ENCODE measurements around the gene PCBP3. TPM values are rescaled to one million over a fixed set of nuclear protein-coding genes. Genes with fewer than 3 reads are reported as not detected.

Gene PCBP3
- total RNA-seq, 1 donor from 2014 or later = 3.8 TPM

DNA sequence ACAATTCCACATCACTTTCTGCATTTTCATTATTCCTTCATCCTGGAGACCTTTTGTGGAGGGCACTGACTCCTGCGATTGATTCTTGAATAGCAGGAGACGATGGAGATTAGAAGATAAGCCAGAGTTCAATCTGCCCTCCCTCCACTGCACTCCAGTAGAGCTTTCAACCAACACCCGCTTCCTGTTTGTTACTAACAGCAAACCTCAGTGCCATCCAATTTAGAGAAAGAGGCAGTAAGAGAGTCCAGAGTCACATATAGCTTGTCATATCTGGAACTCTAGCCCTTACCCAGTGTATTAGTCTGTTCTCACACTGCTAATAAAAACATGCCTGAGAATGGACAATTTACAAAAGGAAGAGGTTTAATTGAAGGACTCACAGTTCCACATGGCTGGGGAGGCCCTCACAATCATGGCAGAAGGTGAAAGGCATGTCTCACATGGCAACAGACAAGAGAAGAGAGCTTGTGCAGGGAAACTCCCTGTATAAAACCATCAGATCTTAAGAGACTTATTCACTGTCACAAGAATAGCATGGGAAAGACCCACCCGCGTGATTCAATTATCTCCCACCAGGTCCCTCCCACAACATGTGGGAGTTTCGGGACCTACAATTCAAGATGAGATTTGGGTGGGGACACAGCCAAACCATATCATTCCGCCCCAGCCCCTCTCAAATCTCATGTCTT, 55.9 kb downstream of the PCBP3 start:
- Histone ChIP-seq H3K27me3 (no peaks in the 10 kb centered on the region), H3K36me3 (no peaks in the 10 kb centered on the region), H3K27ac (no peak overlapping the region), H3K4me1 (peaks cover 3% of the 10 kb centered on the region), H3K9me3 (no peaks in the 10 kb centered on the region), H3K4me3 (no peak overlapping the region)
- DNase-seq (no peak), ATAC-seq (no peak)
- TF ChIP-seq, protein P1, sequence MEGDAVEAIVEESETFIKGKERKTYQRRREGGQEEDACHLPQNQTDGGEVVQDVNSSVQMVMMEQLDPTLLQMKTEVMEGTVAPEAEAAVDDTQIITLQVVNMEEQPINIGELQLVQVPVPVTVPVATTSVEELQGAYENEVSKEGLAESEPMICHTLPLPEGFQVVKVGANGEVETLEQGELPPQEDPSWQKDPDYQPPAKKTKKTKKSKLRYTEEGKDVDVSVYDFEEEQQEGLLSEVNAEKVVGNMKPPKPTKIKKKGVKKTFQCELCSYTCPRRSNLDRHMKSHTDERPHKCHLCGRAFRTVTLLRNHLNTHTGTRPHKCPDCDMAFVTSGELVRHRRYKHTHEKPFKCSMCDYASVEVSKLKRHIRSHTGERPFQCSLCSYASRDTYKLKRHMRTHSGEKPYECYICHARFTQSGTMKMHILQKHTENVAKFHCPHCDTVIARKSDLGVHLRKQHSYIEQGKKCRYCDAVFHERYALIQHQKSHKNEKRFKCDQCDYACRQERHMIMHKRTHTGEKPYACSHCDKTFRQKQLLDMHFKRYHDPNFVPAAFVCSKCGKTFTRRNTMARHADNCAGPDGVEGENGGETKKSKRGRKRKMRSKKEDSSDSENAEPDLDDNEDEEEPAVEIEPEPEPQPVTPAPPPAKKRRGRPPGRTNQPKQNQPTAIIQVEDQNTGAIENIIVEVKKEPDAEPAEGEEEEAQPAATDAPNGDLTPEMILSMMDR (IDR thresholded peaks at IDR 0.05) = no peak
- intact Hi-C loops (cut with DNase I) = no loop called here

DNA sequence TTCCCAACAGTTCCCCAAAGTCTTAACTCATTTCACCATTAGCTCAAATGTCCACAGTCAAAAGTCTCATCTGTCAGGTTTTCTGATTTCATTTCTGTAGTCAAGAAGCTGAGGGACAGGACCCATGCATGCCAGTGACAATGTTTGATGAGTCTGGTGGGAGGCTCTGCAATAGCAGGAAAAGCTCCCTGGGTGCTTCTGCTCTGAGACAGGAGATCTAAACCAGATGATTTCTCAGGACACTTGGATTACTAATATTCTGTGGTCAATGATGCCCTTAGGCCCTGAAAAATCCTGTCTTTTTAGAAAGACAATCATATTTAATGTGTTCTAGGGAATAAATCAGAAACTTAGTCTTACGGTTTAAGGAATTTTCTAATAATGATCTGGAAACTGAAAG, 56.4 kb downstream of the PCBP3 start:
- TF ChIP-seq, protein P1 (IDR thresholded peaks at IDR 0.05) = no peak
- Histone ChIP-seq H3K27ac (no peak overlapping the region), H3K4me1 (peaks cover 3% of the 10 kb centered on the region), H3K27me3 (no peaks in the 10 kb centered on the region), H3K4me3 (no peak overlapping the region), H3K36me3 (no peaks in the 10 kb centered on the region), H3K9me3 (no peaks in the 10 kb centered on the region)
- intact Hi-C loops (cut with DNase I) = no loop called here
- DNase-seq (no peak), ATAC-seq (no peak)

DNA sequence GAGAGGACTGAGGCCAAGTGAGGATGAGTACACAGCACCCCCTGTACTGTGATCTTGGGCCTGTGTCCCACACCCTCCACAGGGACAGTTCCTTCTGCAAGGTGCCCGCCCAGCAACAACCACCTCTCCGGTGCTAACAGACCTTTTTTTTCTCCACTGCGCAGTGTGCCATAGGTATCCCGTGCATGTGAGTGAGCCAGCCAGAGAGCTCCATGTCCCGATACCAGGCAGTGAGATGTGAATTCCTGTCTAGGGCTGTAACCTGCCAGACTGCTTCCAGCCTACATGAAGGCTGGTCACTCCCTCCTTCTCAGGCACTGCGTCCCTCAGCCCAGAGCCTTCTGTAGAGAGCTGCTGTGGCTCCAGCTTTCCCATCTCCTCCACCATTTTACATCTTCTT, 56.9 kb downstream of the PCBP3 start:
- Histone ChIP-seq H3K4me1 (peaks cover 3% of the 10 kb centered on the region), H3K27ac (no peak overlapping the region), H3K27me3 (no peaks in the 10 kb centered on the region), H3K9me3 (no peaks in the 10 kb centered on the region), H3K4me3 (no peak overlapping the region), H3K36me3 (no peaks in the 10 kb centered on the region)
- DNase-seq (no peak), ATAC-seq (no peak)
- intact Hi-C loops (cut with DNase I) = no loop called here
- TF ChIP-seq, protein P1 (IDR thresholded peaks at IDR 0.05) = no peak

DNA sequence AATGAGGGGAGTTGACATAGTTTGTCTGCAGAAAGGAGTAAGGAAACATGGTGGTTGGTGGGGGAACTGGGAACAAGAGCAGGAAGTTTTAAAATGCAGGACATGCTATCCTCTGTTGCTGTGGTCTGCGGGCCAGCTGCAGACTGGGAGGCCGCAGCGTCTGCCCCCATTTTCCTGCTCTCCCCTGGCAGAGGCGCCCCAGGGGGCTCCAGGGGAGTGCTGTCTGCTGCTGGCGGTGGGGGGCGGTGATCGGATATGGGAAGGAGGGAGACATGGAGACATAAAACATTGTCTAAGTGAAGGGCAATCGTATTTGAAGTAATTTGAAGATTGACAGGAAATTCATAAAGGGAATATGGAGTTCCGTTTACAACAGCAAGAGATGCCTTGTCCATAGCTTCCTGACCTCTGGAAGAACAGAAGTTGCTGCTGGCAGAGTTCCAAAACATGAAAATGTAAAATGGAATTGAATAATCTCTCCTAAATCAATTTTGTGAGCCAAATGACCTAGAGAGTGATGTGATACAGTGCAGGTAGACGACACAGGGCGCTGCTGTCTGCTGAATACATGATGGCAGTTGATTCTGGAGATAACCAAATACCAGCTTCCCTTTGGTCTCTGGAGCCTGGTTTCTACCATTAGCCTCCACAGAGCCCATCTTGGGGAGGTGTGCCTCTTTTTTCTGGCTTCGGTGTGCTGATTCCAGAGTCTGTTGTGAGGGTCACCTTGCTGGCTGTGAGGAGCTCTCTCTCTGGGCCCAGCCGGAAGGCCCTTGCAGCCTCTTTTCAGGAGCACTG, 61.0 kb downstream of the PCBP3 start:
- DNase-seq (no peak), ATAC-seq (no peak)
- Histone ChIP-seq H3K27ac (no peak overlapping the region), H3K27me3 (no peaks in the 10 kb centered on the region), H3K4me3 (no peak overlapping the region), H3K36me3 (no peaks in the 10 kb centered on the region), H3K4me1 (no peaks in the 10 kb centered on the region), H3K9me3 (no peaks in the 10 kb centered on the region)
- TF ChIP-seq, protein P1 (IDR thresholded peaks at IDR 0.05) = no peak
- intact Hi-C loops (cut with DNase I) = no loop called here

DNA sequence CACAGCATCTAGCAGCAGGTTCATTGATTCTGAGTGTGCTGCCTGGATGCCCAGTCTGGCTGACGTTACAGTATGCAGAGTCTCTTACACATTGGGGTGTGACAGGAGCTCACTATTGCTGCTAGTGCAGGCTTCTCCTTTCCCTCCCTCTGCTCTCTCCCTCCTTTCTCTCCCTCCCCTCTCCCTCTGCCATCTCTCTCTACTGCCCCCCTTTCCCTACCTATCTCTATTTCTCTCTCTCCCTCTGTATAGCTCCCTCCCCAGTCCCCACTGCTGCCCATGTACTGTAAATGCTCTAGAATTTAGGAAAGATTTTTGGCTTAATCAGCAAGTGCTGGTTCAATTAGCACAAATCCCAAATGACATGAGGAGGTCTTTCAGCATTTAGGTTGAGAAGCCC, 62.8 kb downstream of the PCBP3 start:
- ATAC-seq = no peak
- Histone ChIP-seq H3K27ac (no peak overlapping the region), H3K9me3 (no peaks in the 10 kb centered on the region), H3K36me3 (no peaks in the 10 kb centered on the region), H3K4me1 (no peaks in the 10 kb centered on the region), H3K27me3 (no peaks in the 10 kb centered on the region), H3K4me3 (no peak overlapping the region)
- TF ChIP-seq, protein P1 (IDR thresholded peaks at IDR 0.05) = no peak
- intact Hi-C loops (cut with DNase I) = no loop called here
- DNase-seq = no peak
